DMS 273 (cell line): ENCODE measurements around the gene MYO9B.
A peak's percentile ranks its signal among the peaks of the same experiment; 100 is the strongest.

Experiments
- DNase-seq: peaks from one replicate; lab custom pipeline; 2025; ENCODE audit not compliant: unreplicated experiment; lab: John Stamatoyannopoulos, UW

Gene MYO9B

GRCh38 chr19:17259118-17259780, 183.7 kb downstream of the MYO9B start:
- peak; percentile 75 for DNase-seq

GRCh38 chr19:17259934-17260333, 184.4 kb downstream of the MYO9B start:
- no peak for DNase-seq

- DNase-seq = peak; percentile 95
Measured at GRCh38 chr19:17260842-17261325, 185.3 kb downstream of the MYO9B start.

- no peak for DNase-seq
Measured at GRCh38 chr19:17262557-17262956, 187.0 kb downstream of the MYO9B start.
